ENCODE data around the gene PTGES2. TPM values are rescaled to one million over a fixed set of nuclear protein-coding genes. Genes with fewer than 3 reads are reported as not detected.

Gene PTGES2
- total RNA-seq, 4 donors from 2014 or later: 54.2 to 118 (median 83.0) TPM

DNA sequence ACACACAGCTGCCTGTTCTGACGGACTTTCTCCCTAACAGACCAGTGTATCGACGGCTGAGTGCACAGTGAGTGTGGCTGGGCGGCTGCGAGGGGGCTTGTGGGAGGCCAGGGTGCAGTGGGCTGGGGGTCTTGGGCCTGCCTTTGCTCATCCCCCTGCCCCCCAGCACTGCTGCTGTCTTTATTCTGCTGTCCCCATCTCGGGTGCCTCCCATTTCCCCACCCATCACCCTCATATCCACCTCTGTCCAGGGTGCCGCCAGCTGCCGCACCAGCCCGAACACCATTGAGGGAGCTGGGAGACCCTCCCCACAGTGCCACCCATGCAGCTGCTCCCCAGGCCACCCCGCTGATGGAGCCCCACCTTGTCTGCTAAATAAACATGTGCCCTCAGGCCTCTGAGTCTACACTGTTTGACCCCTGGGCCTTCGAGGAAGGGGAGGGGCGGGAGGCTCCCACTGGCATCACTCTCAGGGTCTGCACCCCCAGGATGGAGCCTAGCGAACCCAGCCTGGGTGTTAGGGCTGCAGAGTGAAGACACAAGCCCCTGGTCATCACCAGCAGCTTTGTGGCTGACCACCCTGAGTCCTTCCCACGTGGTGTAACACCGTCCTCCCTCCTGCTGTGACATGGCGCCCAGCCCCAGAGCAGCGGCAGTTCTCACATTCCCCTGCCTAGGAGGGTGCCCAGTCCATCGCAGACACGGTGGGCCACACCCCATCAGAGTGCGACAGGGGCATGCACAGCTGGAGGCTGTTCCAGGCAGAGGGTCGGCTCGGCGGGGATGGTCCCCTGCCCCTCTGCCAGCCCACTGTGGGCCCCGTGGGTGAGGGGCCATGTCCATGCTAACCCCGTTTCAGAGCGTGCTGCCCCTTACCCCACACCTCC, 25.8 kb upstream of the PTGES2 start:
- Histone ChIP-seq H3K36me3 (no peaks in the 10 kb centered on the region), H3K4me3 (no peak overlapping the region), H3K27me3 (no peaks in the 10 kb centered on the region), H3K4me1 (peaks cover 16 to 29% (median 21%) of the 10 kb centered on the region in 3 donors), H3K9me3 (no peaks in the 10 kb centered on the region), H3K27ac (no peak overlapping the region)
- intact Hi-C loops (cut with DNase I): no loop called here
- TF ChIP-seq, protein P1, sequence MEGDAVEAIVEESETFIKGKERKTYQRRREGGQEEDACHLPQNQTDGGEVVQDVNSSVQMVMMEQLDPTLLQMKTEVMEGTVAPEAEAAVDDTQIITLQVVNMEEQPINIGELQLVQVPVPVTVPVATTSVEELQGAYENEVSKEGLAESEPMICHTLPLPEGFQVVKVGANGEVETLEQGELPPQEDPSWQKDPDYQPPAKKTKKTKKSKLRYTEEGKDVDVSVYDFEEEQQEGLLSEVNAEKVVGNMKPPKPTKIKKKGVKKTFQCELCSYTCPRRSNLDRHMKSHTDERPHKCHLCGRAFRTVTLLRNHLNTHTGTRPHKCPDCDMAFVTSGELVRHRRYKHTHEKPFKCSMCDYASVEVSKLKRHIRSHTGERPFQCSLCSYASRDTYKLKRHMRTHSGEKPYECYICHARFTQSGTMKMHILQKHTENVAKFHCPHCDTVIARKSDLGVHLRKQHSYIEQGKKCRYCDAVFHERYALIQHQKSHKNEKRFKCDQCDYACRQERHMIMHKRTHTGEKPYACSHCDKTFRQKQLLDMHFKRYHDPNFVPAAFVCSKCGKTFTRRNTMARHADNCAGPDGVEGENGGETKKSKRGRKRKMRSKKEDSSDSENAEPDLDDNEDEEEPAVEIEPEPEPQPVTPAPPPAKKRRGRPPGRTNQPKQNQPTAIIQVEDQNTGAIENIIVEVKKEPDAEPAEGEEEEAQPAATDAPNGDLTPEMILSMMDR (IDR thresholded peaks at IDR 0.05): no peak
- TF ChIP-seq POLR2A (IDR thresholded peaks at IDR 0.05): no peak
- WGBS, 2 donors: 83 to 91% methylated on average over 4 to 5 of the region's 26 CpGs
- no peak for DNase-seq

DNA sequence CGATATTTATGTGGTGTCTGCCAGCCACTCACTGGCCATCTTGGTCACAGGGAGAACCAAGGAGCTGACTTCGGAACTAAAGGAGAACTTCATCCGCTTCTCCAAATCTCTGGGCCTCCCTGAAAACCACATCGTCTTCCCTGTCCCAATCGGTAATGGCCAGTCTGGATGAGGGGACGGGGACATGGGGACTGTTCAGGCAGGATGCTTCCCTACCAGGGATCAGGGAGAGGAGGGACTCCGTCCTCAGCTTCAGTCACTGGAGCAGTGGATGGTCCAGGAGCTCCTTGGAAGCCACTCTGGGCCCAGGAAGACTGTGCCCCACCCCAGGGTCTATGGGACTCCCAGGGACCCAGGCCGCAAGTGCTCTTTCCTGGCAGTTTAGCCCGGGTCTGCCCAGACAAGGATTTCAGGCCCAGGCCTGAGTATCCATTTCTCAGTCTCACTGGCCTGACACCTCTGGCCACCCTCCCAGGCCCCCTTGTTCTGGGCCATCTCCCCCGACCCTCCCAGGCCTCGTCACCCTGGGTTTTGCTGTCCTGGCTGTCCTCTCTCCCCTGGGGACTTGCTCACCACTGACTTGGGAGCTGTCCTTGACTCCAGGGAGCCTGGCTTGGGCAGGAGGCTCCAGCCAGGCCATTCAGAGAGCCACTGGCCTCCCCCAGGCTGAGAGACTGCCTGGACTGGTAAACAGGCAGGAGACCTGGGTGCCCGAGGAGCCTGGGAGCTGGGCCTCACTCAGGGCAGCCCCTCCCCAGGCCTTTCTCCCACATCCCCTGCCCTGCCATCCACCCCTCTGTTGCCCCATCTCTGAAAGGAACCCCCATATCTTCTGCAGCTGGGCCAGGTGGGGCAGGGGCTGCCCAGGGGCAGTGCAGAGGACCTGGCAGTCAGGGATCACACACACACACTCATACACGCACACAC, 24.9 kb upstream of the PTGES2 start:
- H3K36me3 ChIP-seq: no peaks in the 10 kb centered on the region
- H3K4me3 ChIP-seq: no peak overlapping the region
- peak overlapping the region in 1 of 4 donors; percentile 14 for H3K27ac ChIP-seq
- no peaks in the 10 kb centered on the region for H3K27me3 ChIP-seq
- whole genome bisulfite sequencing, 2 donors: 81 to 91% methylated on average over 5 to 7 of the region's 13 CpGs
- intact Hi-C loops (cut with DNase I): no loop called here
- peaks cover 16 to 38% (median 26%) of the 10 kb centered on the region in 3 donors for H3K4me1 ChIP-seq
- no peaks in the 10 kb centered on the region for H3K9me3 ChIP-seq
- no peak for DNase-seq
- TF ChIP-seq POLR2A (IDR thresholded peaks at IDR 0.05): no peak

DNA sequence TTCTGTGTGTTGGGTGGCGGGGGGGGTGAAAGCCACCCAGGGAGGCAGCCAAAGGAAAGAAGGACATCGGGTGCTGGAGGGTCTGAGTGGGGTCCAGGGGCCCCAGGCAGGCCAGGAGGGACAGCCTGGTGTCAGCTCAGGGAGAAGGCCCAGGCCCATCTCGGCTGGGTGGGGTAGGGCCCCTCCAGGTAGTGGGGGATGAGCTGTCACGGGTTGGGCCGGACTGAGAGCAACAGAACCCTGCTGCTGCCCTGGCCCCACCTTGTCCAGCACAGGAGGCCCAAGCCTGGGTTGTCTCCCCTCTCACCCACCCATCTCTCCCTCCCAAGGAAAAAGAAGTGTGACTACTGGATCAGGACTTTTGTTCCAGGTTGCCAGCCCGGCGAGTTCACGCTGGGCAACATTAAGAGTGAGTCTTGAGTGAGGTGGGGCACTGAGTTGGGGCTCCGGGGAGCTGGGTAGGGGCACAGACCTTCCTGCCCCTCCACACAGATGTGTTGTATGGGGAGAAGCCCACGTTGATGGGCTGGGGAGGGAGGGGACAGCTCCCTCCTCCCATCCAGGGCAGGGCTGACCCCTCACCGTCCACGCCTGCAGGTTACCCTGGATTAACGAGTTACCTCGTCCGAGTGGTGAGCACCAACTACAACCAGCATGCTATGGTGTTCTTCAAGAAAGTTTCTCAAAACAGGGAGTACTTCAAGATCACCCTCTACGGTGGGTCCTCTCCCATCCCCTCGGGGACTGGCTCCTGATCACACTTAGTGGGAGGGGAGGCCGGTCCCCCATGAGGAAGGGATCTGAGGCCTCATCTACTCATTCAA, 24.0 kb upstream of the PTGES2 start:
- H3K4me3 ChIP-seq: no peak overlapping the region
- DNase-seq: no peak
- H3K9me3 ChIP-seq: no peaks in the 10 kb centered on the region
- intact Hi-C loops (cut with DNase I): no loop called here
- H3K27ac ChIP-seq: peak overlapping the region in 3 of 4 donors; percentile 69 to 79 (median 70)
- TF ChIP-seq, protein P1 (IDR thresholded peaks at IDR 0.05): no peak
- no peak for TF ChIP-seq POLR2A (IDR thresholded peaks at IDR 0.05)
- 72 to 87% methylated on average over 3 to 10 of the region's 18 CpGs for WGBS, 2 donors
- H3K27me3 ChIP-seq: no peaks in the 10 kb centered on the region
- H3K4me1 ChIP-seq: peaks cover 16 to 46% (median 27%) of the 10 kb centered on the region in 3 donors
- no peaks in the 10 kb centered on the region for H3K36me3 ChIP-seq

DNA sequence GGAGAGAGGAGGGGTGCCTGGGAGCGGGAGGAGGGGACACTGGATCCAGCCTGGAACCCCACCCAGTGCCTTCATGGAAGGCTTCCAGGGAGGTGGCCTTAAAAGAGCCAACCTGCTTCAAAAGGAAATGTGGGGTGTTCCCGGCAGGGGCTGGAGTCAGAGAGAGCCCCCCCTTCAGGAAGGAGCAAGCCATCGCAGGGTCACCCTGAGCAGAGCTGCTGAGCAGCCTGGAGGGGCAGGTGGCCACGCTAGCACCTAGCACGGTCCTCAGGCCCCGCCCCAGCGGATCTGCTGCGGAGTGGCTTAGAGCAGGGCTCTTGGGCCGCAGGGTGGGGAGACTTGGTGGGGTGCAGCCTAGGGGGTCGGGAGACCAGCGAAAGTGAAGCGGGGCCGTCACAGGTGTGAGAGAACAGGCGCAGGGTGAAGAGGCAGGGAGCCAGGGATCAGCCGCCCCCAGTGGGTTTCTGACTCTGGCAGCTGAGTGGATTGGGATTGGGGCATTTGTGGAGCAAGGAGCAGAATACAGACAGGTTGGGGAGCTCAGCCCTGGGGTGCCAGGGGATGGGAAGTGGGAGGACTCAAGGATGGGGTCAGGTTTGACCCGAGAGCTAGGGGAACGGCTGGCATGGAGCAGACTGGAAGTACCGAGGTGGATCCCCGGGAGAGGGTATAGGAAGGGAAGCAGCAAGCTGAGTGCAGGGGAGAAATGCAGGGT, 23.2 kb upstream of the PTGES2 start:
- Histone ChIP-seq H3K27me3 (no peaks in the 10 kb centered on the region), H3K4me1 (peaks cover 22 to 54% (median 34%) of the 10 kb centered on the region in 3 donors), H3K36me3 (no peaks in the 10 kb centered on the region), H3K9me3 (no peaks in the 10 kb centered on the region), H3K27ac (peak overlapping the region; percentile 69 to 84 (median 74)), H3K4me3 (peak overlapping the region in 2 of 4 donors; percentile 25 to 36)
- 60 to 63% methylated on average over 14 to 15 of the region's 19 CpGs for WGBS, 2 donors
- TF ChIP-seq POLR2A (IDR thresholded peaks at IDR 0.05): no peak
- TF ChIP-seq, protein P1 (IDR thresholded peaks at IDR 0.05): peak in 3 of 6 experiments; percentile 20 to 45 (median 23)
- intact Hi-C loops (cut with DNase I): no loop called here
- no peak for DNase-seq
